ENCODE data around the gene LHX4.

GRCh38 chr1:180221462-180221861, 8.6 kb upstream of the LHX4 start:
- TF ChIP-seq POLR2A (IDR thresholded peaks at IDR 0.05) (no peak), EP300 (IDR thresholded peaks at IDR 0.05) (no peak)
- TF ChIP-seq, protein P1, sequence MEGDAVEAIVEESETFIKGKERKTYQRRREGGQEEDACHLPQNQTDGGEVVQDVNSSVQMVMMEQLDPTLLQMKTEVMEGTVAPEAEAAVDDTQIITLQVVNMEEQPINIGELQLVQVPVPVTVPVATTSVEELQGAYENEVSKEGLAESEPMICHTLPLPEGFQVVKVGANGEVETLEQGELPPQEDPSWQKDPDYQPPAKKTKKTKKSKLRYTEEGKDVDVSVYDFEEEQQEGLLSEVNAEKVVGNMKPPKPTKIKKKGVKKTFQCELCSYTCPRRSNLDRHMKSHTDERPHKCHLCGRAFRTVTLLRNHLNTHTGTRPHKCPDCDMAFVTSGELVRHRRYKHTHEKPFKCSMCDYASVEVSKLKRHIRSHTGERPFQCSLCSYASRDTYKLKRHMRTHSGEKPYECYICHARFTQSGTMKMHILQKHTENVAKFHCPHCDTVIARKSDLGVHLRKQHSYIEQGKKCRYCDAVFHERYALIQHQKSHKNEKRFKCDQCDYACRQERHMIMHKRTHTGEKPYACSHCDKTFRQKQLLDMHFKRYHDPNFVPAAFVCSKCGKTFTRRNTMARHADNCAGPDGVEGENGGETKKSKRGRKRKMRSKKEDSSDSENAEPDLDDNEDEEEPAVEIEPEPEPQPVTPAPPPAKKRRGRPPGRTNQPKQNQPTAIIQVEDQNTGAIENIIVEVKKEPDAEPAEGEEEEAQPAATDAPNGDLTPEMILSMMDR (IDR thresholded peaks at IDR 0.05), result no peak

Measured in gastroesophageal sphincter (tissue), 3 donors.